Measurements from ENCODE around the gene GYPC. TPM values are rescaled to one million over a fixed set of nuclear protein-coding genes. Genes with fewer than 3 reads are reported as not detected.

The GYPC gene, protein sequence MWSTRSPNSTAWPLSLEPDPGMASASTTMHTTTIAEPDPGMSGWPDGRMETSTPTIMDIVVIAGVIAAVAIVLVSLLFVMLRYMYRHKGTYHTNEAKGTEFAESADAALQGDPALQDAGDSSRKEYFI
- 119 and 128 TPM in 2 replicates for total RNA-seq

DNA sequence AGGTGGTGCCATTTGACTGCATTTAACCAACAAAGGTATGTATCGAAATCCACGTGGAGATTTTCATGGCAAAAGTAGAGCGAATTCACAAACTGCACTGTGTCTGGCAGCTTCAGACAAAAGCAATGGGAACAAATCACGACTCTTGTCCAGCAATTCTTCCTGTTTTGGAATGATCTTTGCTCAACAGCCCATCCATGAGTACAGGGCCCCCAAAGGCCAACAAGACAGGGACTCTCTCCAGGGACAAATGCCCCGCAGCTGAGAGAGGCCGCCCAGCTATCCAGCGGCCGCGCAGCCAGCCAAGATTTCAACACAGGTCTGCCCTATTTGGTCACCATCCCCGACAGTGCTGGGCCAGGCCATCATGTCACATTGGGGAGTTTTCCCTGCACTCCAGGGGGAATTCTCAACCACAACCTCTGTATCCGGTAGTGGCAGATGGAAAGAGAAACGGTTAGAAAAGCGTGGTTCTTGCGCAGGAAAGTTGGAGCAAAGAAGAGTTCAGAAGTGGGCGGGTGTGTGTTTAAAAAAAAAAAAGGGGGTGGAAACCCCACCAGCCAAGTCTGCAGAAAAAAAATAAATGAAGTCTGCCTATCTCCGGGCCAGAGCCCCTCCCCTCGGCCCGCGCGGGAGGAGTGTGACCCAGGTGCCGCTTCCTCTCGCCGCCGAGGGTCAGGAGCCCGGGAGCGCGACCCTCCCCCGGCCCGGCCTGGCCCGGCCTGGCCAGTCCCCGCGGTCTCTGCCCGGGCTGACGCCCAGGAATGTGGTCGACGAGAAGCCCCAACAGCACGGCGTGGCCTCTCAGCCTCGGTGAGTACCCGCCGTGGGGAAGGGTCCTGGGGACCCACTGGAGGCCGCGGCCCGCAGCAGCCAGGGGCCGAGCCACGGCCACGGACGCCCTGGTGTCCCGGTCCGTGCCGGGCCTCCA lies at the start of gene GYPC:
TSS of gene GYPC (plus strand) at position 659 of the 931 bp plus-strand sequence. CDS start at position 765, 106 bp downstream.
- intact Hi-C loops (cut with micrococcal nuclease) = loop anchor here (2.0 to 5.0 kb wide), 3 partner anchors 47 to 427 kb away; no protein-coding TSS in a partner anchor
- no peaks in the 10 kb centered on the region for H3K27me3 Mint-ChIP-seq (ENCODE audit: low read depth)
- peaks cover 32% of the 10 kb centered on the region for H3K36me3 Mint-ChIP-seq (ENCODE audit: low read depth)
- DNase-seq (ENCODE audit: low spot score) = peak; percentile 48
- H3K27ac Mint-ChIP-seq = peak within 1 kb of the TSS; percentile 97
- H3K4me3 Mint-ChIP-seq (ENCODE audit: low read depth) = peak within 1 kb of the TSS; percentile 95
- peaks cover 3% of the 10 kb centered on the region for H3K9me3 Mint-ChIP-seq
- peaks cover 41% of the 10 kb centered on the region for H3K4me1 Mint-ChIP-seq (ENCODE audit: low read depth)

DNA sequence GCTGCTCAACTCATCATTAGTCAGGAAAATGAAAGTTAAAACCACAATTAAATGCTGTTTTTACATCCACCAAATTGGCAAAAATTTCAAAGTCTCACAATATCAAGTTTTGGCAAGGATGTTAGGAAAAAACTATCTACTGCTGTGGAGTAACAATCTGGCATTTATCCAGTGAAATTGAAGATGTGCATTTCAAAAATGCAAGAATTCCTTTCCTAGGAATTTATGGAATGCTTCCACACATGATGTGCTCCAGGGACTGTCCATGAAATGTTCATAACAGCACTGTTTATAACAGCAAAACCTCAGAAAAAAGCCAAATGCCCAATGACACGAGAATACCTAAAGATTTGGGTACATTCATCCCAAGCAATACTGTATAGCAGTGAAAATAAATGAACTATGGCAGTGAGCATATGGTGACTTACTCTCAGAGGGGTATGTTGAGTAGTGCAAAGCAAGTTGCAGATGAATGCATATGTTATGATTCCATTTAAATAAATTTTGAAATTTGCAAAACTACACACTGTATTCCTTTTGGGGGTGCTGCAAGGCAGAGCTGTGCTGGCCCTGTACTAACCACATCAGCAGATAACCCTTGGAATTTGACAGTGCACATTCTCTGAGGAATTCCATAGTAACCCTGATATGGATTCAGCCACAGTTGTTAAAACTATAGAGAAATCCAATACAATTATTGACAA lies 41.3 kb upstream of the GYPC start:
- H3K36me3 Mint-ChIP-seq (ENCODE audit: low read depth) = no peaks in the 10 kb centered on the region
- no peaks in the 10 kb centered on the region for H3K27me3 Mint-ChIP-seq (ENCODE audit: low read depth)
- intact Hi-C loops (cut with micrococcal nuclease) = no loop called here
- H3K9me3 Mint-ChIP-seq = no peaks in the 10 kb centered on the region
- DNase-seq (ENCODE audit: low spot score) = no peak
- H3K4me1 Mint-ChIP-seq (ENCODE audit: low read depth) = no peaks in the 10 kb centered on the region
- H3K4me3 Mint-ChIP-seq (ENCODE audit: low read depth) = no peak overlapping the region
- H3K27ac Mint-ChIP-seq = no peak overlapping the region

GRCh38 chr2:126616606-126617069 lies 39.3 kb upstream of the GYPC start:
- Mint-ChIP-seq H3K36me3 (ENCODE audit: low read depth) (no peaks in the 10 kb centered on the region), H3K9me3 (peaks cover 2% of the 10 kb centered on the region), H3K4me3 (ENCODE audit: low read depth) (no peak overlapping the region), H3K27ac (no peak overlapping the region), H3K4me1 (ENCODE audit: low read depth) (no peaks in the 10 kb centered on the region), H3K27me3 (ENCODE audit: low read depth) (no peaks in the 10 kb centered on the region)
- DNase-seq (ENCODE audit: low spot score) = no peak
- intact Hi-C loops (cut with micrococcal nuclease) = no loop called here

GRCh38 chr2:126620302-126620701 lies 35.7 kb upstream of the GYPC start:
- H3K27ac Mint-ChIP-seq = no peak overlapping the region
- no peak for DNase-seq (ENCODE audit: low spot score)
- no peaks in the 10 kb centered on the region for H3K4me1 Mint-ChIP-seq (ENCODE audit: low read depth)
- H3K4me3 Mint-ChIP-seq (ENCODE audit: low read depth) = no peak overlapping the region
- peaks cover 3% of the 10 kb centered on the region for H3K9me3 Mint-ChIP-seq
- H3K36me3 Mint-ChIP-seq (ENCODE audit: low read depth) = no peaks in the 10 kb centered on the region
- intact Hi-C loops (cut with micrococcal nuclease) = no loop called here
- no peaks in the 10 kb centered on the region for H3K27me3 Mint-ChIP-seq (ENCODE audit: low read depth)

GRCh38 chr2:126623000-126623399 lies 33.0 kb upstream of the GYPC start:
- no peak for DNase-seq (ENCODE audit: low spot score)
- no peak overlapping the region for H3K4me3 Mint-ChIP-seq (ENCODE audit: low read depth)
- H3K36me3 Mint-ChIP-seq (ENCODE audit: low read depth) = no peaks in the 10 kb centered on the region
- intact Hi-C loops (cut with micrococcal nuclease) = no loop called here
- peaks cover 3% of the 10 kb centered on the region for H3K9me3 Mint-ChIP-seq
- H3K4me1 Mint-ChIP-seq (ENCODE audit: low read depth) = no peaks in the 10 kb centered on the region
- no peak overlapping the region for H3K27ac Mint-ChIP-seq
- peaks cover 9% of the 10 kb centered on the region for H3K27me3 Mint-ChIP-seq (ENCODE audit: low read depth)

DNA sequence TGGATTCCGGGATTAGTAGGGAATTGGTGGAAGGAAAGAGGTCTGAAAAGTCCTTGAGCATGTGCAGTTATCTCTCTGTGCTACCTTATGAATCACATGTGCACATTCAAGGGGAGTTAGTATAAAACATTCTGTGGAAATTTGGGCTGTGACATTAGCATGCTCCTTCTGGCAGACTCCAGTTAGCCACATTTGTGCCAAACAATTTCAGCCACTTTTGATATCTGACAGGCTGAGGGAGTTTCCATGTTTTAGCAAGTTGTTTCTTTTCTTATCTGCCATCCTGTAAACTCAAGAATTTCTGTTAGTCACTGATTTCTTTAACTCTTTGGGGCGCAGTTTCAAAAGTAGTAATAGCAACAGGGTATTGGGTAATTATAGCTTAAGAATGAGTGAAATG lies 28.3 kb upstream of the GYPC start:
- H3K27ac Mint-ChIP-seq = no peak overlapping the region
- no peaks in the 10 kb centered on the region for H3K9me3 Mint-ChIP-seq
- H3K27me3 Mint-ChIP-seq (ENCODE audit: low read depth) = peaks cover 29% of the 10 kb centered on the region
- no peak overlapping the region for H3K4me3 Mint-ChIP-seq (ENCODE audit: low read depth)
- no peaks in the 10 kb centered on the region for H3K36me3 Mint-ChIP-seq (ENCODE audit: low read depth)
- no peak for DNase-seq (ENCODE audit: low spot score)
- intact Hi-C loops (cut with micrococcal nuclease) = no loop called here
- H3K4me1 Mint-ChIP-seq (ENCODE audit: low read depth) = no peaks in the 10 kb centered on the region

- intact Hi-C loops (cut with micrococcal nuclease) = no loop called here
- no peak for DNase-seq (ENCODE audit: low spot score)
- Mint-ChIP-seq H3K27me3 (ENCODE audit: low read depth) (peaks cover 36% of the 10 kb centered on the region), H3K4me1 (ENCODE audit: low read depth) (no peaks in the 10 kb centered on the region), H3K4me3 (ENCODE audit: low read depth) (no peak overlapping the region), H3K36me3 (ENCODE audit: low read depth) (no peaks in the 10 kb centered on the region), H3K27ac (no peak overlapping the region), H3K9me3 (no peaks in the 10 kb centered on the region)
These were observed 21.6 kb upstream of the GYPC start for GRCh38 chr2:126634273-126634861.

DNA sequence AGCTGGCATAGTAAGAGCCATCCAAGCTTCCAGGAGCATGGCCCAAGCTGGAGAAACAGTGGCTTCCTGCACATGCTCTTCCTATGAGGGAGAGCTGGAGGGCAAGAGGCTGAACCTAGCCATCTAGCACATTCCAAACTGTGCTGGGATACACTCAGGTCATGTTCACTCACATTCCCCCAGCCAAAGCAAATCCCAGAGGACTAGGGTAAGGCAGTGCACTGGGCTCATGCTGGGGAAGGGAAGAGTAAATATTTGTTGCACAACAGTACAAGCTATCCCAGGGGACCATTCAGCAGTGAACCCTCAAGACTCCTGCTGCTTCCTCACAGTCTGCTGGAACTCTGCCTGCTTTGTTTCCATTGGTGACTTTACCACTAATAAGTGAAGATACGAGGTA lies 20.7 kb upstream of the GYPC start:
- DNase-seq (ENCODE audit: low spot score) = no peak

DNA sequence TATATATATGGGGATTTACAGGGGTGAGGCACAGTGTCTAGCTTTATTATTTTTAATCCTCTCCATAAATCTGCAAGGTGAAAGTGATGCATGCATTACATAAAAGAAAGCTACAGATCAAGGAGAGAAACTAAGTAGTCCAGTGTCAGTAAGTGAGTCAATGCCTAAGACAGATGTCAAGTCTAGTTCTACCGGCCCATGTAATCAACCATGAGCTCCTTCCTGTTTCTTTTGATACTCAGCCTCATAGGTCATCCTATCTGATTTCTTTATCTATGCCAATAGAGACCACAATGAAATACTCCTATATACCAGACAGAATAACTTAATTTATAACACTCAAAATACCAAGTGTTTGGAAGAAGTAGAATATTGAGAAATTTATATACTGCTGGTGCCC lies 20.2 kb upstream of the GYPC start:
- intact Hi-C loops (cut with micrococcal nuclease) = no loop called here
- no peaks in the 10 kb centered on the region for H3K36me3 Mint-ChIP-seq (ENCODE audit: low read depth)
- H3K27me3 Mint-ChIP-seq (ENCODE audit: low read depth) = peaks cover 32% of the 10 kb centered on the region
- no peak overlapping the region for H3K27ac Mint-ChIP-seq
- H3K4me3 Mint-ChIP-seq (ENCODE audit: low read depth) = no peak overlapping the region
- DNase-seq (ENCODE audit: low spot score) = no peak
- H3K4me1 Mint-ChIP-seq (ENCODE audit: low read depth) = no peaks in the 10 kb centered on the region
- no peaks in the 10 kb centered on the region for H3K9me3 Mint-ChIP-seq

More for the DNA sequence above, 20.7 kb upstream of the GYPC start:
- no peak overlapping the region for H3K27ac Mint-ChIP-seq
- intact Hi-C loops (cut with micrococcal nuclease) = no loop called here
- H3K36me3 Mint-ChIP-seq (ENCODE audit: low read depth) = no peaks in the 10 kb centered on the region
- no peak overlapping the region for H3K4me3 Mint-ChIP-seq (ENCODE audit: low read depth)
- no peaks in the 10 kb centered on the region for H3K4me1 Mint-ChIP-seq (ENCODE audit: low read depth)
- H3K9me3 Mint-ChIP-seq = no peaks in the 10 kb centered on the region
- H3K27me3 Mint-ChIP-seq (ENCODE audit: low read depth) = peaks cover 34% of the 10 kb centered on the region

DNA sequence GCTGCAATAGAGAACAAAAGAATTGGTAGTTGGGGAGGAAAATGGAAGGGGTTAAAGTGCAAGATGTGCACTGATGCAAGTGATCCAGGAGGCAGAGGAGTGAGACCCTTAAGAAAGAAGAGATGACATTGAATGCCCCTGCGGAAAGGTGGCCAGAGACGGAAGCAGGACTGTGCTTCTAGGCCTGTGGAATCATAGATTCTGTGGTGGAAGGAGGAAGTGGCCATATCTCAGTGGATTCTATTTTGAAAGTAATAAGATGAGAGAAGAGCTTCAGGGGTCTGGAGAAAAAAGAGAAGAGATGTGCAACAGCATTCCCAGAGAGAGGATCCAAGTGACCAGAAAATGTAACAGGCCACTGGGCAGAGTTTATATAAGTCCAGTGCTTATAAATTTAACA lies 18.6 kb upstream of the GYPC start:
- Mint-ChIP-seq H3K9me3 (no peaks in the 10 kb centered on the region), H3K4me3 (ENCODE audit: low read depth) (no peak overlapping the region), H3K36me3 (ENCODE audit: low read depth) (no peaks in the 10 kb centered on the region), H3K27ac (no peak overlapping the region), H3K27me3 (ENCODE audit: low read depth) (peaks cover 27% of the 10 kb centered on the region), H3K4me1 (ENCODE audit: low read depth) (no peaks in the 10 kb centered on the region)
- DNase-seq (ENCODE audit: low spot score) = no peak
- intact Hi-C loops (cut with micrococcal nuclease) = no loop called here

GRCh38 chr2:126638746-126639145 lies 17.2 kb upstream of the GYPC start:
- Mint-ChIP-seq H3K27me3 (ENCODE audit: low read depth) (peaks cover 19% of the 10 kb centered on the region), H3K9me3 (no peaks in the 10 kb centered on the region), H3K4me3 (ENCODE audit: low read depth) (no peak overlapping the region), H3K4me1 (ENCODE audit: low read depth) (no peaks in the 10 kb centered on the region), H3K36me3 (ENCODE audit: low read depth) (no peaks in the 10 kb centered on the region), H3K27ac (no peak overlapping the region)
- intact Hi-C loops (cut with micrococcal nuclease) = no loop called here
- DNase-seq (ENCODE audit: low spot score) = no peak

- H3K27ac Mint-ChIP-seq = no peak overlapping the region
- no peak for DNase-seq (ENCODE audit: low spot score)
- intact Hi-C loops (cut with micrococcal nuclease) = no loop called here
These were observed 16.7 kb upstream of the GYPC start for GRCh38 chr2:126639276-126639675.

More at GRCh38 chr2:126639276-126639675, 16.7 kb upstream of the GYPC start:
- H3K36me3 Mint-ChIP-seq (ENCODE audit: low read depth) = no peaks in the 10 kb centered on the region
- no peak overlapping the region for H3K4me3 Mint-ChIP-seq (ENCODE audit: low read depth)
- no peaks in the 10 kb centered on the region for H3K4me1 Mint-ChIP-seq (ENCODE audit: low read depth)
- H3K27me3 Mint-ChIP-seq (ENCODE audit: low read depth) = peaks cover 22% of the 10 kb centered on the region
- H3K9me3 Mint-ChIP-seq = no peaks in the 10 kb centered on the region

Measured in activated T-helper 2 cell treated with anti-CD3 and anti-CD28 coated beads, Interferon-gamma antibody, Interleukin-2, Interleukin-4, amounts not matched to agents 10 μg/mL and 5 μg/mL and 100 μg/mL, durations not matched to agents 14 hours and 24 hours and 36 hours (primary cell).